ENCODE results near the gene ATP2B1.

The ATP2B1 gene

GRCh38 chr12:89691659-89692058, 17.0 kb downstream of the ATP2B1 start:
- no peak for DNase-seq

DNA sequence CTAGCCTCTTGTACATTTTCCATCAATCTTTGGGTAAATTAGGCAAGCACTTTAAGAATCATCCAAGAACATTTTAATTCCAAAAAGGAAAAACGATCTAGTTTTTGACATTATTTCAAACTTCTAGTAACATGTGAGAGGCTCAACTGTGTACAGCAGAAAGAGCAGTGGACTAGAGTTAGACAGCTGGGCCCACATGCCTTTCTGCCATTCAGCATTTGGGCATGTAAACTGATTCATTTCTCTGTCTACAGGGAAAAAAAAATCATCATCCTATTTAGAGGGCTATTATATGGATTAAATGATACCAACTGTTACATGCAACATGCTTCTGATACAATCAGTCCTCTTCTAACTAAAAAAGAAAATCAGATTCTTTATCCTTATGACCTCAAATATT, 17.7 kb downstream of the ATP2B1 start:
- no peak for DNase-seq

DNA sequence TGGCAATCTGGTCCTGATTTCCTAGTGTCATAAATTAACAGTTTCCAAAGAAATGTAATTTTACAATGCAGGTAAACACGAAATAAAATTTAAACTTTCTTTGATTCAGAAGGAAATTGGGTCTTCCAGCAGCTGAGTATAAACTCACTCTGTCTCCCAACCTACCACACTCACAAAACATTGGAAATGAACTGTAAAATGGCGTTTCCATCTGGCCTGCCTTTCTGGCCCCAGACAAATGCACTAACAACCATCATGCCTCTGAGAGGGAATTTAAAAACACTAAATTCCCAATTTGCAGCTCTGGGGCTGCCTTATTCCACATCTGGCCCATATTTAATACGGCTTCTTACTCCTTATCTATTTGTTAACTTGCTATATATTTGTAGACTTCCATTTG, 19.3 kb downstream of the ATP2B1 start:
- no peak for DNase-seq

- no peak for DNase-seq
Observed at GRCh38 chr12:89686311-89686710, 22.3 kb downstream of the ATP2B1 start.

GRCh38 chr12:89685363-89685972, 23.2 kb downstream of the ATP2B1 start:
- DNase-seq: no peak

- no peak for DNase-seq
Observed at GRCh38 chr12:89684136-89684535, 24.5 kb downstream of the ATP2B1 start.

DNA sequence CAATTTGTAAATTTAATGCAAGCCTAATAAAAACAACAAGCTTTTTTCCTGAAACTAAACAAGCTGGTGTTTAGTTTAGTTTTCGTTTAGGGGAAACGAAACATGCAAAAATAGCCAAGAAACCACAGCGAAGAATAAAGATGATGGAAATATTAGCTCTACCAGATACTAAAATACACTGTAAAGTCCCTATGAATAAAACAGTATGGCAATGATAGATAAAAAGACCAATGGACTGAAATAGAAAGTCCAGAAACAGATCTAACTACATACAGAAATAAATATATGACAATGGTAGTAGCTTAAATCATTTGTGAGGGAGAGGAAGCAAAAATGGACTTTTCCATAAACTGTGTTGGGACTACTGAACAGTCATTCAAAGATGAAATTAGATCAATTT, 26.4 kb downstream of the ATP2B1 start:
- DNase-seq: no peak

- DNase-seq: no peak
Observed at GRCh38 chr12:89680409-89680808, 28.2 kb downstream of the ATP2B1 start.

DNA sequence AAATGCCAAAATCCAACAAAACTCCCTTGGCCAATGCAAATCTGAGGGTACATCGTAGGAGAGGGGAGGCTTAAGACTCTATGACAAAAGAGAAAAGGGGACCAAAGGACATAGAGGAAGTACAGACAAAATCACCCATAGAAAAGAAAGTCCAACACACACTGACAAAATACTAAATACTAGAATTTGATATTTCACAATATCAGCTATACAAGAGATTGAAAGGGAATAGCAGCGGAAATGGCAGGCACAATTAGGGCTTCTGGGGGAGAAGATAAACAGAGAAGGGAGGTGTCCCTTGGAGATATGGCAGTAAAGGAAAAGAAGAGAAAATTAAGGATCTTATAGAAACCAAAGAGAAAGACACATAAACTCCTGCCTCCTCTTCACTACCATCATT, 29.0 kb downstream of the ATP2B1 start:
- no peak for DNase-seq

DNA sequence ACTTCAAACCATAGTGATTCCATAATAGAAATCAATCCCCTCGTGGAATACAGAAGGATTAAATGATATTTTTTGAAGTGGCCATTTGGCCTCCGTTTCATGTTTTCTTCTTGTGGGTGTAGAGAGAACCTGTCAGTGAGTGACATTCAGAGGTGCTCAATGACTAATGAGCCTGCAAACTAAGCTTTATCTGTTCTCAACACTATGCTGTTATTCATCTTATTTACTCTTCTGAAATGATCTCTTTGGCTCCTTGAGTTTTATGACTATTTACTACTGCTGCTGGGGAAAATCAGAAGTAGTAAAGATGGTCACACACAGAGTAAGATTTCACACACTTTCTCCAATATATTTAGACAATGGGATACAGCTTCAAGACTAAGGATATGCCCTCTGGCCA, 30.4 kb downstream of the ATP2B1 start:
- no peak for DNase-seq

- DNase-seq: no peak
Observed at GRCh38 chr12:89676930-89677329, 31.7 kb downstream of the ATP2B1 start.

- no peak for DNase-seq
Observed at GRCh38 chr12:89674326-89674942, 34.2 kb downstream of the ATP2B1 start.

GRCh38 chr12:89673603-89674002, 35.0 kb downstream of the ATP2B1 start:
- DNase-seq: no peak

GRCh38 chr12:89672589-89672979, 36.1 kb downstream of the ATP2B1 start:
- DNase-seq: no peak

- DNase-seq: peak; percentile 84
Observed at GRCh38 chr12:89671469-89671868, 37.2 kb downstream of the ATP2B1 start.

DNA sequence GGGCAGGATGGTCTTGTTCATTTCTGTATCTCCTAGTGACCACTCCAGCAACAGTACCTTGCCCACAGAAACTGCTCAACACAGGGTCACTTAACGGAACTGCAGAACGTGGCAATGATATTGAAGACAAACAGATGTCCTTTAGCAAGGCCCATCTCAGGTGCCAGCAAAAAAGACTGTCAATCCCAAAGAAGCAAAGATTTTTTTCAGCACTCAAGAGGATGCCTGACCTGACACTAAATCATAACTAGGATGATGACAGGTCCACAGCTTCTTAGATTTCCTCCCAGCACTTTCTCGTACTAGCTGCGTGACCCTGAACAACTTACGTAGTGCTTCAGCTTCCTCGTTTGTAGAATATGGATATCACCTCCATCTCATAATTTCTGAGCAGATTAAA, 39.4 kb downstream of the ATP2B1 start:
- no peak for DNase-seq

GRCh38 chr12:89665556-89665955, 43.1 kb downstream of the ATP2B1 start:
- DNase-seq: no peak

DNA sequence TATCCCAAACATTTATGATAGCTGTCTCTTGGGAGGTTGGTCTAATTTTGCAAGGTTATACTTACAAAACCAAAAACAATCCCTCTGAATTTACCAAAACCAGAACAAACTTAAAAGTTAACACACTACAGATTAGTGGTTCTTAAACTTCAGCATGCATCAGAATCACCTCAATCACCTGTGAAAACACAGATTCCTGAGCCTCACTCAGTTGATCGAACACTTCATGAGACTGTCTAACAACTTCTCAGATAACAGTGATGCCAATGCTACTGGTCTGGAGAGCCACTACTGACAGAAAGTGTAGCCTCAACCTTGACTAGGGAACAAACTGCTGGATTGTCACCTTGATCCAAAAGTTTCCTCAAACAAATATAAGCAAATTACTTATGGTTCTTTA, 44.2 kb downstream of the ATP2B1 start:
- no peak for DNase-seq

DNA sequence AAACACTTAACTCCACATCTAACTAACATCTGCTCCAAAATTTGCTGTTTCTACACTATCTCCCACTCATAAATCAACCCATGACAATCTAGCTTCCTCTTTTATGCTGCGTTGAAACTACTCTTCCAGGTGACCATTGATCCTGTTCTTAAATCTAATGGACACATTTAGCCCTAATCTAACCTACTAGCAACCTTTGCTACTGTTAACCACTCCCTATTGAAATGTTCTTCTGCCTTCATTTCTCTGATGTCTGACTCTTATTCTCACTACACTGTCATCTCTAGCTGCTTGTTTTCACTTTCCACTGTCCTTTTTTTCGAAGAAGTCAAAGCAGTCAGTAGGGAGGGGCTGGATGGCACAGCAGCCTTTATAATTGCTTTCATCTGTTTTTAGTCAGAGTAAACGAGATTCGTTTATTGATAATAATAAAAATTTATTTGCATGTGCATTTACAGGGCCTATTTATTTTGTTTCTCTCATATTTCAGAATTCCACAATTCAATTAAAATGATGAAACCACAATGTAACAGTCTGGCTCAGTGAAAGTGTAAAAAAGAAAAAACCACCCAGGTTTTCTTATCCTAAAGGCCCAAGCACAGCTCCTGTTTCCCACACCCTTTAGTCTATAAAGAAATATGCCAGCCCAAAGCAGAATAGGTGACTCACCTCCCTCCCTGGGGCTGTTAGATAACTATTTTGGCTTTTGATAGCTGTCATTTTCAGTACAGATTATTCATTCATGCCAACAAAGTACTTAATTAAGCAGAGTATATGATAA, 44.9 kb downstream of the ATP2B1 start:
- peak; percentile 57 for DNase-seq

- no peak for DNase-seq
Observed at GRCh38 chr12:89662623-89663022, 46.0 kb downstream of the ATP2B1 start.

GRCh38 chr12:89661706-89662330, 46.8 kb downstream of the ATP2B1 start:
- DNase-seq: no peak

- no peak for DNase-seq
Observed at GRCh38 chr12:89657739-89658138, 50.9 kb downstream of the ATP2B1 start.

DNA sequence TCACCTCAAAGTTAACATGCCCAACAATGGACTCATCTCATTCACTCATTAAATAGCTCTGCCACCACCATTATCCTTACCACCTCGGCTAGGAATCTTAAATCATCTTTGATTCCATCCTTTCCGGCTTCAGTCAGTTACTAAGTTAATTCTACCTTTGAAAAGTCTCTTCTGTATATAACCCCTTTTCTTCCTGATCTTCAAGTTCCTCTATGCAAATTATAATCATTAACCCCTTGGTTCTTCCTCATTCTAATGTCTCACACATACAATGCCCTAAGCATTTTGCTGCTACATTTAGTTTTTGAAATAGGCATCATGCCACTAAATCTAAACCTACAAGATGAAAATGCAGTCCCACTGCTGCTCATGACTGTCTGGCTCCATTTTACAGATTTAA, 51.6 kb downstream of the ATP2B1 start:
- DNase-seq: no peak

GRCh38 chr12:89655841-89656240, 52.8 kb downstream of the ATP2B1 start:
- no peak for DNase-seq
